GM23338 (cell line): Measurements from ENCODE around the gene NCF4.
A peak's percentile ranks its signal among the peaks of the same experiment; 100 is the strongest.

Experiments
- CTCF ChIP-seq, 2 experiments: fragments of 200-600 bp in 1 of 2; sonication (generic) in 1 of 2; conservative IDR thresholded peaks; 2 replicates each; pipeline versions ENCODE4 v1.5.1 to v1.6.1; 2016 to 2017; ENCODE audit warnings: antibody characterized with exemption in 2 of 2, low read depth in 2 of 2, mild to moderate bottlenecking in 2 of 2, moderate library complexity in 1 of 2
- POLR2AphosphoS5 ChIP-seq: IDR thresholded peaks from 2 replicates; pipeline ENCODE4 v1.6.1; 2016; ENCODE audit warnings: antibody characterized with exemption, low read depth
- REST ChIP-seq: IDR thresholded peaks from one replicate; pipeline ENCODE4 v1.6.1; 2018; ENCODE audit warnings: antibody characterized with exemption; ENCODE audit not compliant: unreplicated experiment
- STAT1 ChIP-seq: IDR thresholded peaks from one replicate; pipeline ENCODE4 v1.6.1; 2016; ENCODE audit warnings: antibody characterized with exemption; ENCODE audit not compliant: unreplicated experiment

- TF ChIP-seq CTCF (conservative IDR thresholded peaks at IDR 0.05; ENCODE audit: low read depth in 2 of 2) (peak; percentile 99 to 100), POLR2AphosphoS5 (no peak), REST (no peak), STAT1 (no peak)
Measured at GRCh38 chr22:36856121-36856791, 4.5 kb upstream of the NCF4 start.
